Renal pelvis (tissue), 4 donors: ENCODE measurements around the gene ZFYVE21. TPM values are rescaled to one million over a fixed set of nuclear protein-coding genes. Genes with fewer than 3 reads are reported as not detected.

ENCODE experiments used
- DNase-seq: peaks from one replicate; pipeline ENCODE4 v3.0.0-alpha.2; 2013
- polyA plus RNA-seq, 3 donors: library from polyadenylated mRNA; unstranded; fragments of 120-200 nt; gene quantifications; one replicate each; pipeline ENCODE4 v1.2.1, GENCODE V29; 2013; ENCODE audit not compliant: insufficient read length in 3 of 3

ZFYVE21 gene
- polyA plus RNA-seq, 3 donors, result 56.2 to 61.2 (median 59.7) TPM

DNA sequence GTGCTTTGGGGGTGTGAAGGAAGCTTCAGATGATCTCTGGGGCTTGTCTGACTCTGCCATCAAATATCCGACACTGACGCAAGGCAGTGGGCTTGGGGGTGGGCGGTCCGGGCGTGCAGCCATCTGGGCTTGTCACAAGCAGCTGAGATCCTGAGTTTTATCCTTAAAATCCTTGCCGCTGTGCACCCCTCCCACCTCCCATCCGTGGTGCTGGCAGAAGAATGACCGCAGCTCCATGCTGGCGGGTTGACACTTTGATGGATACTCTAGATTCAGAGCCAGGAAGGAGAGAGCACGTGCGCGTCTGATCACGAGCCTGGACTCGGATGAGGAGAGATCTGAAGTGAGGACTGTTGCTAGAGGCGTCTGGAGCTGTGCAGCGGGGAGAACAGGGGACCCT lies 3.0 kb downstream of the ZFYVE21 start:
- DNase-seq, result no peak

DNA sequence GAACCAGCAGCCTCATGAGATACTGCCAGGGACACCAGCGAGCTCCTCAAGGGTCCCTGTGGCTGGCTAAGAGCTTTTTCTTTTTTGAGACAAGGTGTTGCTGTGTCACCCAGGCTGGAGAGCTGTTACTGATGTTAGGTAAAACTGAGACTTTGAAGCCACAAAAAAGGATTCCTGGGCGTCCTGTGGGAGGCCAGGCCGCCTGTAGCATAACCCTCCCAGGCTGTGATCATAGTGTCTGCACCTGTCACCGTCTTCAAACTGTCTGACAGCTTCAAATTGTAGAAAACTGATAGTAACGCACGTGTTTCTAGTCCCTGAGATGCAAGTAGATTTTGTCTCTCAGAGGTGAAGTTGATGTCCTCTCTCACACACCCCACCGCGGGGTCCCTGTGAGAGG lies 4.1 kb downstream of the ZFYVE21 start:
- no peak for DNase-seq

DNA sequence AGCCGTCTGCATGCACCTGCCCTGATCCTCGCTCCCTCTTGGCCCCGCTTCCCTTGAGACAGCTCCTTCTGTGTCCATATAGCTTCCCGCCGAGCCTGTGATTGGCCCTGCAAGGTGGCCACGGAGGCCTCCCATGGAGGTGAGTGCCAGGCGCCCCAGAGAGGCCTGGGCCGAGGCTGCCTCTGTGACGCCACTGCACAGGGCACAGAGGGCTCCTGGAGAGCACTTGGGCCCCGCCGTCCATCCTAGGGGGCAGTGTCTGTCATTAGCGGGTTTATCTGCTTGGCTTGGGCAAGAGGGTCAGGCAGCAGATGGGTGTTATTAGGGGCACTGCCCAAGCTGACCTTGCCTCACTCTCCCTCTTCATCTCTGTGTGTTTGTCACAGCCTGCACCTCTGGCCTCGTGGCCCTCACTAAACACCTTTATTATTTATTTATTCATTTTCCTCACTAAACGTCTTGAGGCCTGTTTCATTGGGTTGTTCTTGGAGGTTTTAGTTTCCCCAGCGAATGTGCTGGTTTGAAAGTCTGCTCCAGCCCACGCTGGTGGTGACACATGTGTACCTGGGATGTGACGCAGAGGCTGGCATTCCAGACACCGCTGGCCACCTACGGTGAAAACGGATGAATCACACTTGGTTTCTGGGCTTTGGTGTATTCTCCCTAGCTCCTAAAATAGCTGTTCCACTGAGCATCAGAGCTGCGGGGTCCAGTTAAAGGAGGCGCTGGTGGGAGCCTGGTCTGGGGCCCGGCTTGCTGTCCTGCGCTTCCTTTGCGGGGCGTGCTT lies 5.9 kb downstream of the ZFYVE21 start:
- DNase-seq, result no peak

DNA sequence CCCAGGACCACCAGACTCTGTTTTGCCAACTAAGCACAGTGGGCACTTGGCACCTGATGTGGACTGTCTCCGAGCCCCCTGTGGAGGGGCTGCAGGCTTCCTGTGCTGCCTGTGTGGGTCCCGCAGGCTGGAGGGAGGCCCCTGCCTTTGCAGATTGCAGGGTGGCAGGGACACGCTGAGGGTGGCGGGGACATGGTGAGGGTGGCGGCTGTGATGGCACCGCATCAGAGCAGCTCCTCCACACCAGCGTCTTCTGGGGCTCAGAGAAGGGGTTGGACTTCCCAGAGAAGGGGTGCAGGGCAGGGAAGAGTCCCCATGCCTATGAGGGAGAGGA lies 8.1 kb downstream of the ZFYVE21 start:
- no peak for DNase-seq

DNA sequence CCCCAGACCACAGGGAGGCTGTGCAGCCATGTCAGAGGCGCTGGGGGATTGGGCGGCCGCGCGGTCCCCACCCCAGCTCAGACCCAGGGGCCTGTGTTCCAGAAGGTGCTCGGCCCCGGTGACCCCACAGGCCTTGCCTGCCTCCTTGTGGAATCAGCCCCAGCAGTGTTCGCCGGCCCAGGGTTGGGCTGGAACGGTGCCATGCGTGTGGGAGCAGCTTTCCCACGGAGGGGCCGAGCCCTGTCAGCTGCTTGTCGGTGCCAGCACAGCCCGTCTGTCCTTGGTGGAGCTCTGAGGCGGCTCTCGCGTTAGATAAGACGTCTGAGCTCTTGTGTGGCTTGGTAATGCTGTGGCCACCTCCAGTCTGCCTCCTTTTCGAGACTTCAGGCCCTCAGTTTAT lies 8.5 kb downstream of the ZFYVE21 start:
- no peak for DNase-seq

DNA sequence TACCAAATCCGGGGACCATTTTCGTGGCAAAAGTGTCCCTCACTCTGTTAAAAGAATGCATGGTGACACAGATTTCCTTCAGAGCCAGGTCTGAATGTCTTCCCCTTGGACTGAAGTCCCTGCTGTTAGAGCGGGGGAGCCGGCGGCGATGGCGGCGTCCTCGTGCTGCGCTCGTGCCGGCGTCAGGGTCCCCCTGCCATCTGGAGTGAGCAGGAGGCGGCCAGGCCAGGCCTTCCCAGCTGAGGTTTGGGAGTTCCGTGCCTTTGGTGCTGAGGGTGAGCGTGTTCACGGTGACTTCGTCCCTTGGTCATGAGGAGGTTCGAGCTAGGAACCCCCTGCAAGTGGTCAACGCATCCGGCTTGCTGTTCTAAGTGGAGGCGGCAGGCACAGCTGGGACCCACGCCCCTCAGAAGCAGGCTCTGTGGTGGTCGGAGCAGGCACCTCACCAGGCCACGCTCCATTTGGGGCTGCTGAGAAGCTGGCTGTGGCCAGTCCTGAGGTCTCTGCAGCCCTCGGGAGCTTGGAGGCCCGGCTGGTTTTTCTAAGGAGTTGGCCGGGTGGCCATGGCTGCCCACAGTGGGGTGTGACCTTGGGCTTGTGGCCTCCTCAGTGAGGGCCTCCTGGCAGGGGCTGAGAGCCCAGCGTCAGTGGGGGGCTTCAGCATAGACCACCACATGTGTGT lies 9.5 kb downstream of the ZFYVE21 start:
- no peak for DNase-seq

DNA sequence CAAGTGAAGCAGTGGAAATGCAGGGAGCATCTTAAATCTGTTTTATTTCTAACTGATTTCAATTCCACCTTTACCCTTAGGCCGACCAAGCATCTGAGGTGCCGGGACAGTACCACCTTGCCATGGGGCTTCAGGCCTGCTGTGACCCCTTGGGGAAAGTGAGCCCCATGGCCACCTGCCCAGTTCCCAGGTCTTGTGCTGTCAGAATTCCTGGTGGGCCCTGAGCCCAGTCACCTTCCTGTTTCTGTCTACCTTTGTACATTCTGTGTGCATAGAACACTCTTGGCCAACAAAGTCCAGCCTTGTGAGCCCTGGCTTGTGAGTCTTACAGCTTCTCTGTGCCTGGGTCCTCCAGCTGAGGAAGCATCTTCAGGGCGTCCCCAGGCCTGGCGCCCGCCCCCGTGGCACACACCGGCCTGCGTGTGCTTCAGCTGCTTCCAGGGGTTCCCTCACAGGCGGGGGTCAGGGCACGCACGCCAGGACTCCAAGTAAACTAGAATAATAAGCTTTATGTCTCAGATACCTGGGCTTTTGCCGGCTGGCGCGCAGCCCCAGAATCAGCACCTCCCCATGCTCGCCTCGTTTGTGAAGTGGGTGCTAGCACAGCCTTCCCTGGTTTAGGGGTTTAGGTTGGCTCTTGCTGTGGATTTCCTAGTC lies 10.3 kb downstream of the ZFYVE21 start:
- no peak for DNase-seq

DNA sequence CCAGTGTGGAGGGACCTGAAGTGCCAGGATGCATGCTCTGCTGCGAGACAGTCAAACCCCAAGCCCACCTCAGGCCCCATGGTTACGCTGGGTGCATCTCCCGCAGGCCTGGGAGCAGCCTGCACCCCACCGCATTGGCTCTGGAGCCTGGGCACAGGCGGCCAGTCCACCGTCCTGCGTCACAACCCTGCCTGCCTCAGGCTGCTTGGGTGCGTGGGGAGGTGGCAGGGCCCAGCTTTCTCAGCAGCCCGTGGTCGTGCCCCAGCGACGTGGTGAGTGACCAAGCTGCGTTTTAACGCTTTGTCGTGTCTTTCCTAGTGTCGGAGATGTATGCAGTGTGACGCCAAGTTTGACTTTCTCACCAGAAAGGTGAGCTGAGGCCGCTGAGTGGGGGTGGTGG lies 10.9 kb downstream of the ZFYVE21 start:
- DNase-seq, result no peak

DNA sequence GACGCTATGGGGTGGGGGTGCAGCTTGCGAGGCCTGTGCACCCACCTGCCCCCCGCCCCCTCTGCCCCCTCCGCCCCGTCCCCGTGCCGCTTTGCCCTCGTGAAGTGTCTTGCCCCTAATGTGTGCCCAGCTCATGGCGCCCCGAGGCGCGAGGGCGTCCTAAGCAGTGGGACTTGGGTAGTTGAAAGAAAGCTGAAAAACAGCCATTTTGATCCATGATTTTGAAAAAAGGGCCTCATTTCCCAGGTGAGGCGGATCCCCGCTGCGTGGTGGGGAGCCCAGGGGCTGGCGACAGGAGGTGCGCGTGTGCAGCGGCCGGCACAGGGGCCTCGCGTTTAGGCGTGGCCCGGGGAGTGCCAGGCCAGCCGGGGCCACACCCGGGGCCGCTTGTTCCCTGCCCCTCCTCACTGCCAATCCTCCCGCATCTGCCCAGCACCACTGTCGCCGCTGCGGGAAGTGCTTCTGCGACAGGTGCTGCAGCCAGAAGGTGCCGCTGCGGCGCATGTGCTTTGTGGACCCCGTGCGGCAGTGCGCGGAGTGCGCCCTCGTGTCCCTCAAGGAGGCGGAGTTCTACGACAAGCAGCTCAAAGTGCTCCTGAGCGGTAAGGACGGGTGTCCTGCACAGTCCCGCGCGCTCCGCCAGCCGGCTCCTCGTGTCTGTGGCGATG lies 11.8 kb downstream of the ZFYVE21 start:
- DNase-seq, result no peak

DNA sequence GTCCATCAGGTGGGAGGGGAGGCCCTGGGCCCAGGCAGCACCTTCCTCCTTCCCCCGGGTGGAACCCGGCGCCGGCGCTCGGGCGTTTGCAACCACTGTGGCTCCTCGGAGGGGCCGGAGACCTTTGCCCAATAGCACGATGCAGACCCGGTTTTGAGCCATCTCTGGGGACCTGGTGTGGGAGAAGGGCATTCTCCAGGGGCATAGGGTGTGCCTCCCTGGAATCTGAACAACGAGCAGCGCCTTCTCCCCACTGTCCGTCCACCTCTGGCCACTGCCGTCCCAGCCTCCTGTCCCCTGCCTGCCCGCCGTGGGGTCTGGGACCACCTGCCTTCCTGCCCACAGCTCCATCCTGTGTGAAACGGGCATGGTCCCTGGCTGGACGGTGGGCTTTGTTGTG lies 12.5 kb downstream of the ZFYVE21 start:
- no peak for DNase-seq

DNA sequence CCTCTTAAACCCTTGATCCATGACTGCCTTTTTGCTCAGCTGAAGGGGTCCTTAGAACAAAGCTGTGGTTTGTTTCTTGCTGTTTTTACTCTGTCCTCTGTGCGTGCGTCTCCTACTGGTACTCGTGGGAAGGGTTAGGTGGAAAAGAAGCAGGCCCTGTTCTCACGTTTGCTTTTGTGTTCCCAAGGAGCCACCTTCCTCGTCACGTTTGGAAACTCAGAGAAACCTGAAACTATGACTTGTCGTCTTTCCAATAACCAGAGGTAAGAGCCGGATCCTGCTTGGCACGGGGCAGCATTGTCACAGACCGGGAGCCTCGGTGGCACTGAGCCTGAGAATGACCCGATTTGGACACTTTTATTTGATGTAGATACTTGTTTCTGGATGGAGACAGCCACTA lies 13.1 kb downstream of the ZFYVE21 start:
- DNase-seq, result no peak

DNA sequence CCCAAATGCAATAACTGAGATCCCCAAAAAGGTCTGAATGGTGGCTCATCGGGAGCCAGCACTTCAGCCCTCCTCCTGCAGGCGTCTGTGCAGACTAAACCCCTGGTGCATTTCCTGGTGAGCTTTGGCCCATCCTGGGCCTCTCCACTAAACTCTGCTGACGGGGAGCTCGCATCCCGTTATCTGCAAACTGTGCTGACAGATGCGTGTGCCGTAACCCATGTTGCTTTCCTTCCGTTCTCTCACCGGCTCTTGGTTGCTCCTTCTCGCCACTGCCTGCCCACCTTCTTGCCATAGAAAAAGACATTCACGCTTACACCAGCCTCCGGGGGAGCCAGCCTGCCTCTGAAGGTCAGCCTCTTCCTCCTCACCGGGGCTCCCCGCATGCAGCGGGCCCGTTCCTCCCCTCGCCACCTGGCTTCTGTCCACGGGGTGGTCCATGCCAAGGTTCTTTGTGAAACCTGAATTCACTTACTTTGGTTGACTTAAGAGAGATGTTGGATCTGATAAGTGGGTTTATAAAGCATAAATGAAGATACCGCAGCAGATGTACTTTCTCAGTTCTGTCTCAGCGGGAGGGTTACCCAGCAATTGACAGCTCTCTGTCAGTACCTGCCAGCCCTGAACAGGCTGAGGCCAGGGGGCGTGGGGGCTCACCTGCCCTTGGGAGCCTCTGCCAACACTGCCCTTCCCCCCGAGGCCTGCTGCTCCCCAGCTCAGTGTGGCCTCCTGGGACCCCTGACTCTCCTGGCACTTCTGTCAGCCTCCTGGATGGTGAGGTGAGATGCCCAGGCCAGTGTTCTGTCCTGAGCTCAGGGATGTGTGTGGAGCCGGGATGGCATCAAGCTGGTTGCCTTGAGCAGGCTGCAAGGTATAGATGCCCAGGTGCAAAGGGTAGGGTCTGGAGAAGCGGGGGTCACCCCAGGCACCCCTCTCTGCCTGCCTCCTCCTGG lies 14.2 kb downstream of the ZFYVE21 start:
- no peak for DNase-seq

DNA sequence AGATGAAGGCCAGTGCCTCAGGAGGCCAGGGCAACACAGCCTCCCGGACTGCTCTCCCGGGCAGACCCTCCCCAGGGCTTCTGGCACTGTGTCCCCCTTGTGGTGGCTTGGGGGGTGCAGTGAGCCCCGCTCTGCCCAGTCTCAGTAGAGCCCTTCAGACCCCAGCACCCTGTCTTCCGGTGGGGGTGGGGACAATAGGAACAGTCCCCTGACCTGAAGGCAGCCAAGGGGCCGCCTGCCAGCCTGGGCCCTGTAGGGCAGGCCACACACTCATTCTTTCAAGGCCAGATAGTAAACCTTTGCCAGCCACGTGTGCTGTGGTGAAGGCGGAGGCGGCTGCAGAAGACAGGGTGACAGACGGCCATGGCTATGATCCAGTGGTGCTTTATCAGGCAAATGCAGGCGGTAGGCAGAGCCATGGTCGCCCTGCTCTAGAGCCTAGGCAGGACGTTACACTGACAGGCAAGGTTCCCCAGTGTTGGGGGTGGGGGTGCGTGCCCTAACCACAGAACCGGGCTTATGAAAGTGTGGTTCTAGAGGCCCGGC lies 15.0 kb downstream of the ZFYVE21 start:
- no peak for DNase-seq

DNA sequence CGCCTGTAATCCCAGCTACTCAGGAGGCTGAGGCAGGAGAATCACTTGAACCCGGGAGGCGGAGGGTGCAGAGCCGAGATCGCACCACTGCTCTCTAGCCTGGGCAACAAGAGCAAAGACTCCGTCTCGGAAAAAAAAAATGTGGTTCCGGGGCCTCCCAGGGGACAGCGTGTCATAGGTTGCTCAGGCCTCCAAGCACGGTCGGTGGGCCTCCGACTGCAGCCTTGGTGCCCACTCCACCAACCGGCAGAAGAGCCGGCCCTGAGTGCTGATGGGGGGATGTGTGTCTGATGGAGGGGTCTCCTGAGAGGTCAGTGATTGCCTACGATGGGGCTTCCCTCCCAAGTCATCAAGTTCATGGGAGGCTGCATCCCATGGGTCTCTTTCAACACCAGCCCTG lies 15.9 kb downstream of the ZFYVE21 start:
- DNase-seq, result no peak

DNA sequence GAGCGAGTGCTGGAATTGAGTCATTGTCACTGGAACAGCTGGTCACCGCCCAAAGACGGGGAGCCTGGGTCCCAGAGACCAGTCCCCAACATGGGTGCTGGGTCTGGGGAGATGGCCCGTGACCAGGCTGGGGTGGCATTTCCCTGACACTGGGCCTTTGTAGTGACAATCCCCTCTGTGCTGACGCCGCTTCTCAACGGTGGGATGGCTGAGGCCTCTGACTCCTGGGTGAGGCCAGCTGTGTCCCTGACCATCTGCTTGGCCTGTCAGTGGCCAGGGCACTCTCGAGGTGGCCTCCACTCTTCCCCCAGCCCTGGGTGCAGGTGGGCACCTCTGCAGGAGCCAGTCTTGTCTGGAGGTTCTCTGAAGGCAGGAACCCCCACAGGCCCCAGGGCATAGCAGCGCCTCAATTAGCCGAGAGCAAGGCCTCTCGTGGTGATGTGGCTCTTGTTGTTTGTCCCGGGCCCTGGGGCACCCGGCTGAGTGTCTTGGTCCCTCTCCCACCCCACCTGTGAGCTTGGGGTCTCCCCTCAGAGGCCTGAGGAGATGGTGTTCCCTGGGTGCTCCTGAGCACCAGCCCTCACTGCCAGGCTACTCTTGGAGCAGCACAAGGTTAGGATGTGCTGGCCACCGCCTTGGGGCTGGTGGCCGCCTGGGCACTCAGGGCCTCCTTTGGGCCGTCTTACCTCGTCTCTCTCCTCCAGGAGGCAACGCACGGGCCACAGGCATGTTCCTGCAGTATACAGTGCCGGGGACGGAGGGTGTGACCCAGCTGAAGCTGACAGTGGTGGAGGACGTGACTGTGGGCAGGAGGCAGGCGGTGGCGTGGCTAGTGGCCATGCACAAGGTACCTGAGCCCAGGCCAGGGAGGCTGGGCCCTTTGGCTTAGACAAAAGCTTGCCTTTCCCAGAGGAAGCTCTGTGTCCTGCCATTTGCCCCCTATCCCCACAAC lies 16.6 kb downstream of the ZFYVE21 start:
- DNase-seq, result no peak

DNA sequence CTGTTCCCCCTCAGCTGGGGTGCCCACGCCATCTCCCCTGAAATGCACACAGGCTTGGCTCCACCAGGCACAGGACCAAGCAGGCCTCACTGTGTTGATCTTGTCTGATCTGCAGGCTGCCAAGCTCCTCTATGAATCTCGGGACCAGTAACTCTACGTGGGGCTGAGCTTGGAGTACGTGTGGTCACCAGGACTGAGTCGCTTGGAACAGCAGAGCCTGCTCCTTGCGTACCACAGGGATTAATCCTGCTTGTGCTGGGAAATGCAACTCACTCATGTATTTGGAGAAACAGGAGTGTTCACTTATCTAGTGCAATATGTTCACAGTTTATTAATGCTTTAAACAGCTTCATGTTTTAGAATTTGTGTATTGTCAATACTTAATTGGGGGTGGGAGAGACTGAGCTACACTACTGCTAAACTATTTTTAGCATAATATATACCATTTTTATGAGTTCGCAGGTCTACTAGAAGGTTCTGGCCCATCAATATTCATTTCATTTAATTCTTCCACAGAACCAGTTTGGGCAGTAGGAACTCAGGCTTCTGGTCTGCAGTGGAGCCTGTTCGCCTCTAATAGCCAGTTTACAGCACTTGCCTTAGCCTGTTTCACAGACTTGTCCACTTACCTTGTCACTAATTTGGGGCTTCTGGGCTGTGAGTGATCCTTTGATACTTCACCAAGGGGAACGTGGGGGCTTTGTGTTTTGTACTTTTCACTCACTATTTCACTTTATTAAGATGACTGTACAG lies 17.4 kb downstream of the ZFYVE21 start:
- no peak for DNase-seq

DNA sequence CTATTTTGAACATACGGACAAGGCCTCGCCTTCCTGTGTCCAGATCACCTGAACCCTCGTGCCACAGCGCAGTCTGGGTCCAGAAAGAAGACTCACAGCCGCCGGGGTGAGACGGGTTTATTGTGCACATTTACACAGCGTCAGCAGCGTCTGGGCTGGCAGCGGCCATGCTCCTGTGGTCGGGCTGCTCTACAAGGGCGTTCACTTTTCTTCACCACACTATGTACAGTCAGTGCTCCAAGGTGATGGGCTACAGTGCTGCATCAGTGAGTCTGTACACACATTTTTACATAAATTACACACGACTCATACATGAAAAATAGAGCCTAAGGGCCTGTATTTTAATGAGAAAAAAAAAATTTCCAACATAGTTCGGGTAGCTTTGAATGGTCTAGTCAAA lies 18.0 kb downstream of the ZFYVE21 start:
- DNase-seq, result no peak

DNA sequence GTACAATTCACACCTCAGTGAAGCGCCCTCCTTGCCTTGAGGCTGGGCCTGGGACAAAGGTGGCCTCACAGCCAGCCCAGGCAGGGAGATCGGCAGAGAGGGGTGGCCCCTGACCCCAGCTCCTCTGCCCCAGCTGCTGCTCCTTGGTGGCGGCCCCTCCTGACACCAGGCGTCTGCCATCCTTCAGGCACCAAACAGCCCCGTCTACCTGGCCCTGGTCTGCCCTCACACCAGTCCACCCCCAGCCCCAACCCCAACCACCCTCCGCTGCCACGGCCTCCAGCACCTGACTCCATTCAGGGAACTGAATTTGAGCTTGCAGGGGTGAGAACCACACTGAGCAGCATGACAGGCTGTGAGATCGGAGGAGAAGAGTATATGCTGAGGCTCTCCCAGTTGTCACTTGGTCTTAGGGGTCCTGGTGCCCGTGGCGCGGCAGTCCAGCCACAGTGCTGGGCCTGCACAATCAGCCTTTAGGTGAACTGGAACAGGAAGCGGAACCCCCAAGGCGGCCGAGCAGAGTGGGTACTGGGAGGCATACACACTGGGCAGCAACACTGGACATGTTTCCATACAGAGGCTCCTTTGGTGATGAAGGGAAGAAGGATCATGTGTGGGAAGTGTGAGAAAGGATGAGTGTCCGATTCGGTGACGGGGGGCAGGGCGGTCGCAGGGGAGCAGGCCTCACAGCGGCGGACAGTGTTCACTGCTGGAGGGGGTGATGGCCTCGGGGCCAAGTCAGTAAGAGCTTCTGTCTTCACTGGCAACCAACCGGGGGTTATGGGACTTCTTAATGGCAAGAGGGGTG lies 18.7 kb downstream of the ZFYVE21 start:
- no peak for DNase-seq
